Measurements from ENCODE around the gene NUDT14.

NUDT14 gene

DNA sequence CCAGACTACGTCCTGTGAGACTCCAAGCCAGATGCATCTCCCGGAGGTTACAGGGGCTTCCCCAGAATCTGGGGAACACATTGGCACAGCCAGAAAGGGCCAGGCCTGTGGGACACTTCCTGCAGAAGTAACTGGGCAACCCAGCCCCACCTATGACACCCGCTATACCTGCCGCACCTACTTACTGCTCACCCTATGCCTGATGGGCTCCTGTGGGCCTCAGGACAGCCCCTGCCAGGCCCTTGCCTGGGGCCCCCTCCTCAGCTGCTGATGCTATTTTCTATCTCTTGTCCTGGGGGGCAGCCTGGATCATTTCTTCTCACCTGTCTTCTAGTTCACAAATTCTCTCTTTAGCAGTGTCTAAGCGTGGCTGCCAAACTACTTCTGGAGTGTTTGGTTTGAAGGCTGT lies 41.3 kb downstream of the NUDT14 start:
- TF ChIP-seq, protein P1, sequence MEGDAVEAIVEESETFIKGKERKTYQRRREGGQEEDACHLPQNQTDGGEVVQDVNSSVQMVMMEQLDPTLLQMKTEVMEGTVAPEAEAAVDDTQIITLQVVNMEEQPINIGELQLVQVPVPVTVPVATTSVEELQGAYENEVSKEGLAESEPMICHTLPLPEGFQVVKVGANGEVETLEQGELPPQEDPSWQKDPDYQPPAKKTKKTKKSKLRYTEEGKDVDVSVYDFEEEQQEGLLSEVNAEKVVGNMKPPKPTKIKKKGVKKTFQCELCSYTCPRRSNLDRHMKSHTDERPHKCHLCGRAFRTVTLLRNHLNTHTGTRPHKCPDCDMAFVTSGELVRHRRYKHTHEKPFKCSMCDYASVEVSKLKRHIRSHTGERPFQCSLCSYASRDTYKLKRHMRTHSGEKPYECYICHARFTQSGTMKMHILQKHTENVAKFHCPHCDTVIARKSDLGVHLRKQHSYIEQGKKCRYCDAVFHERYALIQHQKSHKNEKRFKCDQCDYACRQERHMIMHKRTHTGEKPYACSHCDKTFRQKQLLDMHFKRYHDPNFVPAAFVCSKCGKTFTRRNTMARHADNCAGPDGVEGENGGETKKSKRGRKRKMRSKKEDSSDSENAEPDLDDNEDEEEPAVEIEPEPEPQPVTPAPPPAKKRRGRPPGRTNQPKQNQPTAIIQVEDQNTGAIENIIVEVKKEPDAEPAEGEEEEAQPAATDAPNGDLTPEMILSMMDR (IDR thresholded peaks at IDR 0.05; ENCODE audit: insufficient read depth, low read depth, low read length, missing control alignments): no peak
- no peak for DNase-seq (ENCODE audit: low read depth)

DNA sequence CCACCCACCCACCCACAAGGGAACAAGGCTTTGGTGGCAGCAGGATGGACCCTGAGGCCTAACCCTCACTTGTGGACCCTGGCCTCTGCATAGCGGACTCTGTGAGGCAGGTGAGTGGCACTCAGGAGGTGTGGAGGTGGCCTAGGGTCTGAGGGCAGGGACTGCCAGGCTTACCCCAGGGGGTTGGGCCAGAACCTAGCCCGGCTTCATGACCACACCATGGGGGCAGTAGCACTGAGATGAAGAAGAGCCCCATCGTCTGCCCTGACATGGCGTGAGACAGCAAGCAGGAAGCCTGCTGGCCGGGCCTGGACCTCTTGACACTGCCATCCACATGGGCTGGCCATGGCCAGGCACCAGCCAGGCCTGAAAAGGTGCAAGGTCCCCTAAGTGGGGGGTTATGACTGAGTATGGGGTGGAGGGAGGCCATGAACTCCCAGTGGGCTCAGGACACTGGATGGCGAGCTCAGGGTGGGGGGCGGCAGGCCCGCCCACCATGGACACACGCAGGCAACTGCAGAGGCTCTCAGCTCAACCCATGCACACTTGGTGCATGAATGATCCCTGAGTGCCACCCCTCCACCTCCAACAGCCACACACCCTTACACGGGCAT lies 41.8 kb downstream of the NUDT14 start:
- H3K4me3 ChIP-seq (ENCODE audit: low read depth, low read length): no peak overlapping the region
- TF ChIP-seq, protein P1 (IDR thresholded peaks at IDR 0.05; ENCODE audit: insufficient read depth, low read depth, low read length, missing control alignments): no peak
- no peak for DNase-seq (ENCODE audit: low read depth)

More for the DNA sequence above, 41.3 kb downstream of the NUDT14 start:
- no peak overlapping the region for H3K4me3 ChIP-seq (ENCODE audit: low read depth, low read length)

DNA sequence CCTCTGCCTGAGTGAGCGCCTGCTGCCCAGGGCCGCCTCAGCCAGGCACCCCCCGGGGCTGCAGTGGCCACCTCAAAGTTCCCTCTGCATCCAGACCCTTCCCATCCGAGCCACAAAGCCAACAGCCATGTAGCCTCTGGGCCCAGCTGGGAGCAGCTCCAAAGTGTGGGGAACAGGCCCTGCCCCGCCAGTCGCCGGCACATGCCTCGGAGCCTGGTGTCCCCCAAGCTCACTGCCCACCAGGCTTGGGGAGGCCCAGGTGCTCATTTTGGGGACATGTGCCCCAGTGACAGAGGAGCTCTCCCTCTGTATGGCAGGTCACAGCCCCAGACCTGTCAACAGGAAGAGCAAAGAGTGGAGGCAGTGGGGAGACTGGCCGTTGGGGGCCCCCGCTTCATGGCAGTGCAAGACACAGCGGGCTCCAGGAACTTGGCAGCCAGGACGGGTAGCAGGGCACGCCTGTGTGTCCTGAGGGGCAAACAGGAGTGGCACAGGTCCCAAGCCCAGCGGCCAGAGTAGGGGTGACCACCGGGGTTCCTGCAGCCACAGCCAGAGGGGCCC lies 42.5 kb downstream of the NUDT14 start:
- TF ChIP-seq, protein P1 (IDR thresholded peaks at IDR 0.05; ENCODE audit: insufficient read depth, low read depth, low read length, missing control alignments): no peak
- H3K4me3 ChIP-seq (ENCODE audit: low read depth, low read length): no peak overlapping the region
- no peak for DNase-seq (ENCODE audit: low read depth)

DNA sequence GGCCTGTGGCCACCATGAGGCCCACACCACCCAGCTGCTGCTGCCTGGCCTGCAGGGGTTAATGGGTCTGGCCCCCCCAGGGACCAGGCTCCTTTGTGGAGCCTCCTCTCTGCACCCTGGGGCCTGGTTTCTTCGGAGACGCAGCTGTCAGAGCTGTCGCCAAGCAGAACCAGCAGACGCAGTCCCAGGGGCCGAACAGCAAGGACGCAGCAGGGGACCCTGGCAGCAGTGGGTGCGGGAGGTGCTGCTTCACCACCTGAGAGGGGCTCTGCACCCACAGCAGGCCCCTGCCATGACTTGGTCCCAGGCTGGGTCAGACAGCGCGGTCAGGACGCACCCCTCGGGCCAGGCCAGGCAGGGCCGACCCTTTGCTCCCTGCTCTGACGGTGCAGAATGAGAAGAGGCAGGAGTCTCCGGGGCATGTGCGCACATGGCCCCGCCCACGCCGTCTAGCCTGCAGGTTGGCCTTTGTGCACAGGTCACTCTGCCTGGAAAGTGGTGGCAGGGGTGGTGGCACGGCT lies 43.0 kb downstream of the NUDT14 start:
- no peak for DNase-seq (ENCODE audit: low read depth)
- TF ChIP-seq, protein P1 (IDR thresholded peaks at IDR 0.05; ENCODE audit: insufficient read depth, low read depth, low read length, missing control alignments): no peak
- no peak overlapping the region for H3K4me3 ChIP-seq (ENCODE audit: low read depth, low read length)

DNA sequence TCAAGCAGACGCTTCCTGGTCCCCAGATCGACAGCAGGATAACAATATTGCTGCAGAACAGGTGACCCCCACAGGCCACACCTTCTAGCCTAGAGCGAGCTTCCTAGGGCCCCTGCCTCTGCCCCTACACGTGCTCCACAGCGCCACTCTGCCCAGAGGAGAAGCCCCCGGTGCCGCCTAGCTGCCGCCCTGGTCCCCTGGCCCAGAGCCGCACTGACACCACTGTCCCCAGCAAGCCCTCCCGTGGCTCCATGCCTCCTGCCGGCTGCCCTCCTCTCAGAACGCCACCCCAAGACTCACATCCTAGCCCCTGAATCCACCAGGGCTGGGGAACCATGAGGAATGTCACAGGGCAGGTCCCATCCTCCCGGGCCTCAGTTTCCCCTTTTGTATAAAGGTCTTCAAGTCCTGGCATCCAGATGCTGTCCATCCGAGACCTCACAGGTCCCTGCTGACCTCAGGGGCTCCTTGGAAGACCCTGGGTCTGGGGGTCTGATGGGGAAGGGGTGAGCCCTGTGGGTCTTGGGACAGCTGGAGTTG lies 43.6 kb downstream of the NUDT14 start:
- DNase-seq (ENCODE audit: low read depth): no peak
- TF ChIP-seq, protein P1 (IDR thresholded peaks at IDR 0.05; ENCODE audit: insufficient read depth, low read depth, low read length, missing control alignments): no peak

DNA sequence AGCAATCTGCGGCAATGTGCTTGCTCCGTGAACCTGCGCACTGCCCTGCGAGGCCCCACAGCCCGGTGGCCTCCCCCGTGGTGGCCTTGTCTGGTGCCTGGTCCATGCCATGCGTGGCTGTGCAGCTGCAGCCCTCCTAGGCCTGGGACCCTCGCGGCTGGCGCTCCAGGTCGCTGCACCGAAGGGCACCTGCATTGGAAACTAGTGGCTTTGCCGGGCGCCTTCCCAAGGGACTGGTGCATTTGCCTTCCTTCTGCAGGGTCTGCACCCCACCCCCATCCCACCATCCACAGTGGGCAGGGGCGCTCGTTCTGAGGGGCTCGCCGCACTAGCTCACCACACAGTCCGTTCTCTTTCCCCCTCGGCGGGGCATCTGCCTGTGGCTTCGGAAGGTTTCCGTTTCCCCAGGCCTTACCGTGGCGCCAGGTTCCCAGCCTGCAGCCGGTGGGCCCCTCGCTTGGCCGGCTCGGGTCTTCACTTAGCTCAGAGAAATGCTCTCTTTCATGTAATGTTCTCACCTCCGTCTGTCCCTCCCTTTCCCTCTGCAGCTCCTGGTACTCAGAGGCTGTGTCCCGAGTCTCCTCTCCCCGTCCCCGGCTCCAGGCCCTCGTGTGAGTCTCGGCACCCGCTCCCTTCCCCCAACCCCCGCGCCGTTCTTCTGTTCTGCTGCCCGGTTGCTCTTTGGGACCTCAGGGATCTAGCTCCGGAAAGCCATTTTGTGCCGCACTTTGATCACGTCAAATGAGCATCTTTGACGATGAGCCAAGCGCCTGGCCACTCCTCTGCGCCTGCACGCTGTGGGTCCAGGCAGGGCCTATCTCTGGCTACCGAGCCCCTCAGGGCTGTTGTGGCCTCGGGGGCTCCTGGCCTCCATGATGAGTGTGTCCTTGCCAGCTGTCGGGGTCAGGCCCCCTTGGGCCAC lies 44.5 kb downstream of the NUDT14 start:
- H3K4me3 ChIP-seq (ENCODE audit: low read depth, low read length): no peak overlapping the region
- TF ChIP-seq, protein P1 (IDR thresholded peaks at IDR 0.05; ENCODE audit: insufficient read depth, low read depth, low read length, missing control alignments): no peak
- no peak for DNase-seq (ENCODE audit: low read depth)

More for the DNA sequence above, 43.6 kb downstream of the NUDT14 start:
- H3K4me3 ChIP-seq (ENCODE audit: low read depth, low read length): no peak overlapping the region
